Panc1 (cell line): ENCODE data around the gene ATP13A3. TPM values are rescaled to one million over a fixed set of nuclear protein-coding genes. Genes with fewer than 3 reads are reported as not detected.

Experiments
- ATAC-seq: fragments of 200-7000 bp; cut with Tn5 transposase; 2 replicates; pipeline ENCODE4 v1.9.1; 2020; ENCODE audit warnings: mild to moderate bottlenecking, moderate library complexity
- BruUV-seq: library from RNA; stranded (reverse); fragments of 400-500 nt; replicated peaks from 2 replicates; lab custom pipeline; 2021; lab: Mats Ljungman, UMichigan
- CTCF ChIA-PET: fragments of 300-600 bp; sonication (Branson Sonifier 250); formaldehyde crosslinking; loops from one replicate; lab custom pipeline; 2022; ENCODE audit warnings: antibody characterized with exemption; lab: Charles Lee
- POLR2A ChIA-PET: fragments of 300-600 bp; sonication (Branson Sonifier 250); formaldehyde crosslinking; loops from one replicate; lab custom pipeline; 2022; ENCODE audit warnings: antibody characterized with exemption; lab: Charles Lee
- DNase-seq: peaks from one replicate; pipeline ENCODE4 v3.0.0-alpha.2; 2010; ENCODE audit warnings: low read depth, low spot score
- H3K27ac ChIP-seq: 2 replicates; pipeline ENCODE4 v1.5.1; 2011; ENCODE audit warnings: mild to moderate bottlenecking, low read length, inconsistent platforms
- H3K27me3 ChIP-seq: fragments of 200-500 bp; sonication (Bioruptor generic); 2 replicates; pipeline ENCODE4 v1.6.0; 2014; ENCODE audit warnings: low read length, inconsistent platforms; ENCODE audit not compliant: control insufficient read depth, insufficient read depth
- H3K36me3 ChIP-seq: fragments of 200-500 bp; sonication (Bioruptor generic); 2 replicates; pipeline ENCODE4 v1.5.1; 2014; ENCODE audit warnings: inconsistent platforms, mild to moderate bottlenecking, low read length, moderate library complexity; ENCODE audit not compliant: control insufficient read depth, insufficient read depth
- H3K4me1 ChIP-seq: 2 replicates; pipeline ENCODE4 v1.5.1; 2011; ENCODE audit warnings: inconsistent platforms, mild to moderate bottlenecking, low read length, moderate library complexity; ENCODE audit not compliant: control insufficient read depth, insufficient read depth
- H3K4me3 ChIP-seq, 2 experiments: 2 replicates each; pipeline ENCODE4 v1.5.1; 2011 to 2012; ENCODE audit warnings: low read depth in 2 of 2, low read length in 2 of 2, mild to moderate bottlenecking in 2 of 2, inconsistent platforms in 1 of 2, moderate library complexity in 1 of 2
- H3K9me3 ChIP-seq: fragments of 200-500 bp; sonication (Bioruptor generic); 2 replicates; pipeline ENCODE4 v1.5.1; 2014; ENCODE audit warnings: low read depth, mild to moderate bottlenecking, inconsistent platforms, low read length, moderate library complexity; ENCODE audit not compliant: control insufficient read depth, insufficient read depth
- CTCF ChIP-seq: fragments of 450-650 bp; IDR thresholded peaks from 2 replicates; pipeline ENCODE4 v1.5.1; 2017; ENCODE audit warnings: mild to moderate bottlenecking
- REST ChIP-seq, 2 experiments: IDR thresholded peaks; 2 replicates each; pipeline ENCODE4 v1.6.1; 2011 to 2012; ENCODE audit warnings: low read depth in 2 of 2, control low read depth in 1 of 2, low read length in 1 of 2, mild to moderate bottlenecking in 1 of 2, moderate library complexity in 1 of 2; ENCODE audit not compliant: insufficient read depth in 1 of 2
- SIN3A ChIP-seq: IDR thresholded peaks from 2 replicates; pipeline ENCODE4 v1.6.1; 2012; ENCODE audit warnings: low read depth, mild to moderate bottlenecking, low read length, moderate library complexity, borderline replicate concordance; ENCODE audit not compliant: insufficient read depth
- TCF7L2 ChIP-seq: IDR thresholded peaks from 2 replicates; pipeline ENCODE4 v1.6.1; 2011; ENCODE audit warnings: mild to moderate bottlenecking, low read depth, low read length, inconsistent platforms
- in situ Hi-C: cut with HindIII; loops from 2 replicates; pipeline ENCODE4 v1.10.0; 2016; ENCODE audit warnings: low sequenced_read_pairs, low pct_unique_long_range_greater_than_20kb
- intact Hi-C: fragments of 100-400 bp; cut with micrococcal nuclease; formaldehyde crosslinking; loops from one replicate; pipeline ENCODE4 v1.10.0; 2022; ENCODE audit not compliant: unreplicated experiment
- total RNA-seq: library from RNA; stranded (reverse); gene quantifications from one replicate; pipeline ENCODE4 v1.2.1, GENCODE V29; 2021; ENCODE audit not compliant: unreplicated experiment

The ATP13A3 gene
- total RNA-seq, 1 experiment from 2014 or later: 169 TPM

GRCh38 chr3:194401868-194402329, 84.9 kb downstream of the ATP13A3 start:
- 0 out of 2 replicates have a peak, but pooled peaks have one; percentile 16 for ATAC-seq
- Histone ChIP-seq H3K27me3 (no peaks in the 10 kb centered on the region), H3K4me1 (no peaks in the 10 kb centered on the region), H3K4me3 (no peak overlapping the region), H3K27ac (no peak overlapping the region), H3K36me3 (peaks cover 12% of the 10 kb centered on the region), H3K9me3 (no peaks in the 10 kb centered on the region)
- intact Hi-C loops: no loop called here
- in situ Hi-C loops: no loop called here
- no peak for DNase-seq
- no peak for TF ChIP-seq TCF7L2
- TF ChIP-seq CTCF: no peak
- TF ChIP-seq REST (IDR thresholded peaks at IDR 0.05; ENCODE audit: insufficient read depth in 1 of 2, low read depth in 2 of 2, low read length in 1 of 2): no peak
- no TSS peak for BruUV-seq
- POLR2A ChIA-PET: no interaction called here
- CTCF ChIA-PET: interaction anchor here (1.1 kb wide), 1 partner anchor 58 kb away, joined by 4 read pairs; no protein-coding TSS in a partner anchor

- ATAC-seq: peak; percentile 31; the same call in 1 of the 2 replicates
- POLR2A ChIA-PET: no interaction called here
- H3K4me3 ChIP-seq: no peak overlapping the region
- no peaks in the 10 kb centered on the region for H3K4me1 ChIP-seq
- H3K27ac ChIP-seq: no peak overlapping the region
- H3K9me3 ChIP-seq: no peaks in the 10 kb centered on the region
- no TSS peak for BruUV-seq
- no peak for TF ChIP-seq CTCF
- no peak for TF ChIP-seq SIN3A
- no peak for TF ChIP-seq REST (IDR thresholded peaks at IDR 0.05; ENCODE audit: insufficient read depth in 1 of 2, low read depth in 2 of 2, low read length in 1 of 2)
- TF ChIP-seq TCF7L2: no peak
- no peaks in the 10 kb centered on the region for H3K27me3 ChIP-seq
- peaks cover 12% of the 10 kb centered on the region for H3K36me3 ChIP-seq
- CTCF ChIA-PET: no interaction called here
- intact Hi-C loops: no loop called here
- in situ Hi-C loops: no loop called here
- no peak for DNase-seq
Observed at GRCh38 chr3:194401346-194401745, 85.5 kb downstream of the ATP13A3 start.
